HepG2 (cell line): ENCODE measurements around the gene RCCD1. TPM values are rescaled to one million over a fixed set of nuclear protein-coding genes. Genes with fewer than 3 reads are reported as not detected.
A peak's percentile ranks its signal among the peaks of the same experiment; 100 is the strongest.

Experiments
- AGO1 ChIP-seq: fragments of 200-400 bp; formaldehyde crosslinking; IDR thresholded peaks from 2 replicates; pipeline ENCODE4 v1.6.1; 2017; ENCODE audit warnings: mild to moderate bottlenecking, low read depth, low read length, moderate library complexity; ENCODE audit not compliant: poor library complexity, severe bottlenecking
- AGO2 ChIP-seq: fragments of 200-400 bp; formaldehyde crosslinking; optimal IDR thresholded peaks from 2 replicates; pipeline ENCODE3; 2017; ENCODE audit warnings: mild to moderate bottlenecking, low read depth, low read length, moderate library complexity
- ASH2L ChIP-seq: fragments of 300-600, 200-600 bp; sonication (generic); IDR thresholded peaks from 2 replicates; pipeline ENCODE4 v1.7.0; 2017; ENCODE audit warnings: low read depth, mild to moderate bottlenecking, moderate library complexity, mixed read lengths, low read length; ENCODE audit not compliant: insufficient read length
- FOSL2 ChIP-seq: sonication (generic); formaldehyde crosslinking; IDR thresholded peaks from 2 replicates; pipeline ENCODE4 v1.4.0; 2020; ENCODE audit warnings: missing genetic modification reagents
- GATAD2A ChIP-seq: IDR thresholded peaks from 2 replicates; pipeline ENCODE4 v1.6.1; 2016
- IKZF4 ChIP-seq: sonication (generic); formaldehyde crosslinking; IDR thresholded peaks from 2 replicates; pipeline ENCODE4 v1.5.1; 2020; ENCODE audit warnings: borderline replicate concordance, mild to moderate bottlenecking, low read depth, missing genetic modification reagents; ENCODE audit errors: not compliant biosample characterization
- KDM2A ChIP-seq: sonication (generic); formaldehyde crosslinking; IDR thresholded peaks from 2 replicates; pipeline ENCODE4 v1.4.0; 2020; ENCODE audit warnings: low read depth, missing genetic modification reagents, borderline replicate concordance
- MLLT10 ChIP-seq: sonication (generic); formaldehyde crosslinking; IDR thresholded peaks from 2 replicates; pipeline ENCODE4 v1.4.0; 2020; ENCODE audit warnings: missing genetic modification reagents
- NFRKB ChIP-seq: fragments of 450-650 bp; IDR thresholded peaks from 2 replicates; pipeline ENCODE4 v1.6.1; 2017
- NR2C2 ChIP-seq: sonication (generic); formaldehyde crosslinking; IDR thresholded peaks from 2 replicates; pipeline ENCODE4 v1.4.0; 2020; ENCODE audit warnings: missing genetic modification reagents, mild to moderate bottlenecking, moderate library complexity, borderline replicate concordance
- NRL ChIP-seq: sonication (generic); formaldehyde crosslinking; IDR thresholded peaks from 2 replicates; pipeline ENCODE4 v1.5.0; 2020; ENCODE audit warnings: missing genetic modification reagents, mild to moderate bottlenecking, moderate library complexity, borderline replicate concordance
- PAWR ChIP-seq: sonication (generic); formaldehyde crosslinking; IDR thresholded peaks from 2 replicates; pipeline ENCODE4 v1.4.0; 2020; ENCODE audit warnings: missing genetic modification reagents, mild to moderate bottlenecking, borderline replicate concordance
- PTBP1 ChIP-seq: fragments of 200-400 bp; formaldehyde crosslinking; IDR thresholded peaks from 2 replicates; pipeline ENCODE4 v1.6.1; 2018; ENCODE audit warnings: low read length, low read depth; ENCODE audit not compliant: poor library complexity, severe bottlenecking
- TAF1 ChIP-seq: sonication (generic); formaldehyde crosslinking; IDR thresholded peaks from 2 replicates; pipeline ENCODE4 v1.4.0; 2020; ENCODE audit warnings: missing genetic modification reagents
- USF2 ChIP-seq, 2 experiments: sonication (generic) in 1 of 2; formaldehyde crosslinking in 1 of 2; IDR thresholded peaks; 2 replicates each; pipeline versions ENCODE4 v1.5.1 to v1.6.1; 2011 to 2020; ENCODE audit warnings: borderline replicate concordance in 1 of 2, low read depth in 1 of 2, low read length in 1 of 2, mild to moderate bottlenecking in 1 of 2, missing genetic modification reagents in 1 of 2, moderate library complexity in 1 of 2
- ZBTB49 ChIP-seq: sonication (generic); formaldehyde crosslinking; IDR thresholded peaks from 2 replicates; pipeline ENCODE4 v1.4.0; 2020; ENCODE audit warnings: missing genetic modification reagents, borderline replicate concordance
- ZNF138 ChIP-seq: sonication (generic); formaldehyde crosslinking; IDR thresholded peaks from 2 replicates; pipeline ENCODE4 v1.5.0; 2020; ENCODE audit warnings: mild to moderate bottlenecking, low read depth, missing genetic modification reagents
- ZNF160 ChIP-seq: sonication (generic); formaldehyde crosslinking; IDR thresholded peaks from 2 replicates; pipeline ENCODE4 v1.8.0; 2022; ENCODE audit warnings: mild to moderate bottlenecking, inconsistent platforms, missing genetic modification reagents
- ZNF543 ChIP-seq: sonication (generic); formaldehyde crosslinking; IDR thresholded peaks from 2 replicates; pipeline ENCODE4 v1.4.0; 2020; ENCODE audit warnings: mild to moderate bottlenecking, missing genetic modification reagents
- ZNF572 ChIP-seq: sonication (generic); formaldehyde crosslinking; IDR thresholded peaks from 2 replicates; pipeline ENCODE4 v1.5.1; 2020; ENCODE audit warnings: mild to moderate bottlenecking, missing genetic modification reagents
- ZNF660 ChIP-seq: sonication (generic); formaldehyde crosslinking; IDR thresholded peaks from 2 replicates; pipeline ENCODE4 v1.5.1; 2020; ENCODE audit warnings: mild to moderate bottlenecking, low read depth, missing genetic modification reagents, borderline replicate concordance
- polyA plus RNA-seq, 8 experiments: library from polyadenylated mRNA; depleted of rRNA in 3 of 8; stranded (reverse) in 7 of 8; unstranded in 1 of 8; fragments of >200 nt; fragmentation: Illumina TruSeq in 4 of 8; extraction: Trizol in 4 of 8; gene quantifications; 2 replicates each; pipeline versions ENCODE4 v1.2.1 to v1.2.3, GENCODE V29; 2011 to 2016; ENCODE audit warnings: low read depth in 4 of 8, missing spikeins in 1 of 8, mixed read lengths in 1 of 8; ENCODE audit not compliant: insufficient read depth in 1 of 8
- total RNA-seq, 5 experiments: library from RNA; depleted of rRNA; stranded (reverse); fragments of >200 nt; fragmentation: Illumina TruSeq; extraction: Trizol; gene quantifications; 2 replicates each; pipeline ENCODE4 v1.2.3, GENCODE V29; 2016; ENCODE audit warnings: low read depth in 1 of 5
- TF ChIP-seq, protein P1 (sequence below): sonication (generic); formaldehyde crosslinking; IDR thresholded peaks from 2 replicates; pipeline ENCODE4 v1.9.0; 2022; ENCODE audit warnings: missing genetic modification reagents, mild to moderate bottlenecking, borderline replicate concordance

The RCCD1 gene
- total and polyA plus RNA-seq, 2 of the 13 experiments (the other 11 are each of a cell fraction or from before 2014, with no cell fraction given) = 14.1 to 15.1 TPM

DNA sequence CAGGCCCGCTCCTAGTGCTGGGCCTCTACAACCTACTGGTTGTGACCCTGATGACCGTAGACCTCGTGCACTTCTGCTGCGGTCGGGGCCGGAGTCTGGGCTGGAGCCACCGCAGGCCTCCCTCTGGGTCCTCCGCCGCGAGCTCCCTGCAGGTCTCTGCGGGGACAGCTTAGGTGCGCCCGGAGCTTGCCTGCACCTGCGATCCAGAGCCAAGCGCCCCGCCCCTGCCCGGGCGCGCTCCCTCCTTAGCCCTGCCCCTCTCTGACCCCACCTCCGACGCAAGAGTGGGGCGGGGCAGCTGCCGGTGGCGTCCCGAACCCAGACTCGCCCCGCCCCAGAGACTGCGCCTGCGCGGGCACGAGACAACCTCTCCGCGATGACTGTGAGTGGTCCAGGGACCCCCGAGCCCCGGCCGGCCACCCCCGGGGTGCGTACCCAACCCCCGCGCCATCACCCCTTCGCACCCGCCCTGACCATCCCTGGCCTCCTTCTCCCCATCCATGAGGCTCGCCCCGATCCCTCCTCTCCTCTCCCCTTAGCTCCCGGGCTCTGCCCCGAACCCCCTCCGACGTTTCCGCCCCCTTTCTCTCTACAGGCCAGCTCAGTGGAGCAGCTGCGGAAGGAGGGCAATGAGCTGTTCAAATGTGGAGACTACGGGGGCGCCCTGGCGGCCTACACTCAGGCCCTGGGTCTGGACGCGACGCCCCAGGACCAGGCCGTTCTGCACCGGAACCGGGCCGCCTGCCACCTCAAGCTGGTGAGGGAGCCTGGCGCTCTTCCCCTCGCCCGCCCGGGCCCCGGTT lies 19.5 kb upstream of the RCCD1 start, which contains the start of gene UNC45A (continued):
- TF ChIP-seq PAWR (peak; percentile 26; the same call in 1 of the 2 replicates), MLLT10 (CRISPR knock-in tag) (no peak), ZNF572 (CRISPR knock-in tag) (no peak), TAF1 (CRISPR knock-in tag) (peak; percentile 54), USF2 (IDR thresholded peaks at IDR 0.05; ENCODE audit: low read depth, low read length) (no peak), USF2 (CRISPR knock-in tag; IDR thresholded peaks at IDR 0.05; ENCODE audit: borderline replicate concordance) (peak; percentile 30; the same call in 1 of the 2 replicates), NFRKB (no peak), ZNF160 (CRISPR knock-in tag) (0 out of 2 replicates have a peak, but pooled peaks have one; percentile 11), AGO2 (peak; percentile 61), KDM2A (CRISPR knock-in tag) (0 out of 2 replicates have a peak, but pooled peaks have one; percentile 43), ZNF660 (CRISPR knock-in tag) (no peak), AGO1 (peak; percentile 16), FOSL2 (CRISPR knock-in tag) (peak; percentile 5; the same call in 1 of the 2 replicates), GATAD2A (CRISPR knock-in tag) (peak; percentile 40), NR2C2 (no peak), PTBP1 (peak; percentile 50), ASH2L (peak; percentile 26), NRL (CRISPR knock-in tag) (0 out of 2 replicates have a peak, but pooled peaks have one; percentile 47), IKZF4 (CRISPR knock-in tag) (peak; percentile 43), ZBTB49 (no peak), ZNF138 (peak; percentile 16; the same call in 1 of the 2 replicates), ZNF543 (CRISPR knock-in tag) (0 out of 2 replicates have a peak, but pooled peaks have one; percentile 17)
- TF ChIP-seq, protein P1, sequence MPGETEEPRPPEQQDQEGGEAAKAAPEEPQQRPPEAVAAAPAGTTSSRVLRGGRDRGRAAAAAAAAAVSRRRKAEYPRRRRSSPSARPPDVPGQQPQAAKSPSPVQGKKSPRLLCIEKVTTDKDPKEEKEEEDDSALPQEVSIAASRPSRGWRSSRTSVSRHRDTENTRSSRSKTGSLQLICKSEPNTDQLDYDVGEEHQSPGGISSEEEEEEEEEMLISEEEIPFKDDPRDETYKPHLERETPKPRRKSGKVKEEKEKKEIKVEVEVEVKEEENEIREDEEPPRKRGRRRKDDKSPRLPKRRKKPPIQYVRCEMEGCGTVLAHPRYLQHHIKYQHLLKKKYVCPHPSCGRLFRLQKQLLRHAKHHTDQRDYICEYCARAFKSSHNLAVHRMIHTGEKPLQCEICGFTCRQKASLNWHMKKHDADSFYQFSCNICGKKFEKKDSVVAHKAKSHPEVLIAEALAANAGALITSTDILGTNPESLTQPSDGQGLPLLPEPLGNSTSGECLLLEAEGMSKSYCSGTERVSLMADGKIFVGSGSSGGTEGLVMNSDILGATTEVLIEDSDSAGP (CRISPR knock-in tag) = peak; percentile 52; the same call in 1 of the 2 replicates
